Frontal cortex (tissue), 4 donors: ENCODE results near the gene ORM1. TPM values are rescaled to one million over a fixed set of nuclear protein-coding genes. Genes with fewer than 3 reads are reported as not detected.
"Not testable (repeated sequence)": the region's sequence is repeated elsewhere in the genome, so short reads cannot be mapped to it uniquely, and the experiment has no call there.

Experiments used
- DNase-seq, 2 donors: peaks; one replicate each; pipeline ENCODE4 v3.0.0; 2012; ENCODE audit warnings: low spot score in 2 of 2
- FAIRE-seq: peaks from 2 replicates; lab custom pipeline; 2012; peaks lifted over from hg19 to GRCh38; lab: Jason Lieb, UNC
- total RNA-seq: library from RNA; depleted of rRNA; stranded (reverse); fragments of >200 nt; gene quantifications from one replicate; pipeline ENCODE4 v1.2.3, GENCODE V29; 2014
- donor health status: control.
- donor health status: control.
- donor health status: control.

ORM1 gene
- total RNA-seq, 1 donor from 2014 or later: 0.82 TPM

DNA sequence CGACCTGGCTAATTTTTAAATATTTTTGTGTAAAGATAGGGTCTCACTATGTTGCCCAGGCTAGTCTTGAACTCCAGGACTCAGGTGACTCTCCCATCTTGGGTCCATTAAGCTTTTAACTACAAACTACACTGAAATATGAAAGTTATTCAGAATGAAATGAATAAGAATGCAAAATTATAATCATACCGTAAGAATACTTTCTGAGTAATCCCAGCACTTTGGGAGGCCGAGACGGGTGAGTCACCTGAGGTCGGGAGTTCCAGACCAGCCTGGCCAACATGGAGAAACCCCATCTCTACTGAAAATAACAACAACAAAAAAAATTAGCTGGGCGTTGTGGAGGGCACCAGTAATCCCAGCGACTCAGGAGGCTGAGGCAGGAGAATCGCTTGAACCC lies 1.1 kb upstream of the ORM1 start:
- FAIRE-seq (no peak), DNase-seq (no peak)

DNA sequence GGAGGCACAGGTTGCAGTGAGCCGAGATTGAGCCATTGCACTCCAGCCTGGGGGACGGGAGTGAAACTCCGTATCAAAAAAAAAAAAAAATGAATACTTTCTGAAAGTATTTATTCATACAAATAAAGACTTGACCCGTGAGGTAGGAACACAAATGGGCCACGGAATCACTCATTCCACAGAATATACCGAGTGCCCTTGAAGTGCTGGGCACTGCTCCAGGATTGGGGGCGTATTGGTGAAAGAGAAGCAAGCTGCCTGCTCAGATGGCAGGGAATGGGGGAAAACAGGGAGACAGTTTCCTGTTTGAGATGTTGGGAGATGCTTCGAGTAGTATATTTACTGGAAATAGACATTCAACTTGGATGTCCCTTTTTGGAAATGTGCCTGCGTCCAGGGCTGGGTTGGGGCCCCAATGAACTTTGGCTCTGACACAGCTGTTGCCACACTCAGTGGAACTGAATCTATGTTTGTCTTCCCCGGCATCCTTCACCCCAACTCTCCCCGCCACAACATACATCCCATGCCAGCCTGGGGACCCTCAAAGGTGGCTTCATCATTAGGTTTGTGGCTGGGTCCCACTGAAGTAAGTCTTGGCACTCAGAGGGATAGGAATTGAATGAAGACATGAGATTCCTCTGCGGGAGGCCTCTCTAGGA lies 609 bp upstream of the ORM1 start:
- not testable (repeated sequence) for DNase-seq, FAIRE-seq

DNA sequence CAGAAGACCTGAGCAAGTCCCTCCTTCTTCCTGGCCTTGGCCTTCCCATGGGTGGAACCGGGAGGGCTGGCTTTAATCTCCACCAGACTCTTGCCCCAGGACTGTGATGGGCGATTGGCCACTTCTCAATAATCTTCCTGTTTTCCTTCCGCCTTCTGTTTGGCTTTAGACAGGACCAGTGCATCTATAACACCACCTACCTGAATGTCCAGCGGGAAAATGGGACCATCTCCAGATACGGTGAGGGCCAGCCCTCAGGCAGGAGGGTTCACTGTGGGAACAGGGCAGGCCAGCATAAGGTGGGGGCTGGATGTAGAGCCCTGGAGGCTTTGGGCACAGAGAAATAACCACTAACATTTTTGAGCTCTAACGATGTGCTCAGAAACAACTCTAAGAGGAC lies 951 bp downstream of the ORM1 start:
- DNase-seq, FAIRE-seq: not testable (repeated sequence)

DNA sequence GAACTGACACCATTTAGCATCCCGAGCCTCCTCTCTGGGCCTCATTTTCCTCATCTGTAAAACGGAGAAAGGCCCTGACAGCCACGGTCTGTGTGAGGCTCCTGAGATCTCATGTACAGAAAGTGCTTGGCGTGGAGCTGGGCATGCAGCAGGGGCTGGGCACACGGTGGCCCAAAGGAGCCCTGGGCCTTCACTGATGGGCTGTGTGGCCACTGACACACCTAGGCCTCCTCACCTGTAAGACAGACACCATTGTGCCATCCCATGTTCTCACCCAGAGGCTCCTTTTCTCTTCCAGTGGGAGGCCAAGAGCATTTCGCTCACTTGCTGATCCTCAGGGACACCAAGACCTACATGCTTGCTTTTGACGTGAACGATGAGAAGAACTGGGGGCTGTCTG lies 1.6 kb downstream of the ORM1 start:
- no peak for FAIRE-seq
- no peak for DNase-seq

DNA sequence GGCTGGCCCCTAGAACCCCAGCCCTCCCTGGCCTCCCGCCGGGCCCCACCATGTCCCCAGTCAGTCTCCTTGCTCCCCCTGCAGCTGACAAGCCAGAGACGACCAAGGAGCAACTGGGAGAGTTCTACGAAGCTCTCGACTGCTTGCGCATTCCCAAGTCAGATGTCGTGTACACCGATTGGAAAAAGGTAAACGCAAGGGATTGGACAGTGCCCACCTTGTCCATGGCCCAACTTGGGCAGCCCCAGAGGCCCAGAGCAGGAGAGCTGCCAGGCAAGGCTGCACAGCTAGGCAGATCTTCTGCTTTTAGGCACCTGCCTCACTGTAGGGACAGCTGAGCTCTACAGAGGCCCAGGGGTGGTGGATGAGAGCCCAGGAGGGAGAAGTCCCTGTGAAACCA lies 2.1 kb downstream of the ORM1 start:
- not testable (repeated sequence) for DNase-seq, FAIRE-seq

DNA sequence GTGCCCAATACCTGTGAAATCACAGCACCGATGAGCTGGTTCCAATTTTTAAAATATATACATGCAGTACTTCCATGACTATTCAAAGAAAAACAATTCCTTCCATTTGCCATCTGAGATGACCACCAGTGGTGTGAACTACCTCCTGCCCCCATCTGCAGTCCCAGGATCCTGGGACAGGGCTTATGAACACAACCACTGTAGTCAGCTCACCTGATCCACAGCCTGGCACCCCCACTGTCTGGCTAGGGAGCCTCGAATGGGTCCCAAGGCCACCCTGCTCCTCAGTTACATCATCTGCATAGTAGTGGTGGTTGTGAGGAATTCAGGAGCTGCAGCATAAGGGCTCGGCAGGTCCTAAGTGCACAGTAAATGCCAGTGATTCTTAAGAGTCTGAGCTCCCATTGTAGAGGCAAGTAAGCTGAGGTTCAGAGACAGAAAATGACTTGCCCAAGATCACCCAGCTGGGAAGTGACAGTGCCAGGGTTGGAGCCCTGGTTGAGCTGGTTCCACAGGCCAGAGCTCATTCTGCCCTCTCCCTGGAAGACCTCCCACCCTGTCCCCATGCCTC lies 2.9 kb downstream of the ORM1 start:
- not testable (repeated sequence) for DNase-seq, FAIRE-seq

DNA sequence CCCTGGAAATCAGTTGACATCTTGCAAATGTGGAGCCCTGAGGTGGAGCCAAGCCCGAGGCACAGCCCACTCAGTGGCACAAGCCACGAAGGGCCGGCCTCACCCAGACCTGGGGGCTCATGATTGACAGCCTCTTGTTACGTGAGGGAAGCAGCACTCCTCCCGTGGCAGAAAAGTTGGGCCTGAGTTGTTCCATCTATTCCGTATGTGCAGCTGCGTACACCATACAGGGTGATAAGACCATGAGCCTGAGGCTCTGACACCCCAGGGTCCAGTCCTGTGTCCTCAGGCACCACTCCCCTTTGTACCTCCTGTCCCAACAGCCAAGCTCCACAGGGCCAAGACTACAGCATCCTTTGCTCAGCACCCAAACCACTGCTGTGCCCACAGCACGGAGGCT lies 4.9 kb downstream of the ORM1 start:
- no peak for DNase-seq
- FAIRE-seq: no peak

DNA sequence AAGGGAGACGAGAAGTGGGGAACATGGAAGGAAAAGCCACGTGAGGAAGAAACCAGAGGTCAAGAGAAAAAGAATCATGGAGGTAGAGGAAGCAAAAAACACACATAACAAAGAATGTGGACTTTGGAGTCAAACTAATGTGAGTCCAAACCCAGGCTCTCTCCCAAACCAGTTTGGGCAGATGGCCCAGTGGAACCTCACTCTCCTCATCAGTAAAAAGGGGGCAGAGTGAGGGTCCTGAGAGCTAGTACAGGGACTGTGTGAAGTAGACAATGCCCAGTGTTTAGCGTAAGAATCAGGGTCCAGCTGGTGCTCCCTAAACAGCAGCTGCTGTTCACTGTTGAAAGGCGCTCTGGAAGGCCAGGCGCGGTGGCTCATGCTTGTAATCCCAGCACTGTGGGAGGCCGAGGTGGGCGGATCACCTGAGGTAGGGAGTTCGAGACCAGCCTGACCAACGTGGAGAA lies 5.5 kb downstream of the ORM1 start:
- not testable (repeated sequence) for DNase-seq, FAIRE-seq

DNA sequence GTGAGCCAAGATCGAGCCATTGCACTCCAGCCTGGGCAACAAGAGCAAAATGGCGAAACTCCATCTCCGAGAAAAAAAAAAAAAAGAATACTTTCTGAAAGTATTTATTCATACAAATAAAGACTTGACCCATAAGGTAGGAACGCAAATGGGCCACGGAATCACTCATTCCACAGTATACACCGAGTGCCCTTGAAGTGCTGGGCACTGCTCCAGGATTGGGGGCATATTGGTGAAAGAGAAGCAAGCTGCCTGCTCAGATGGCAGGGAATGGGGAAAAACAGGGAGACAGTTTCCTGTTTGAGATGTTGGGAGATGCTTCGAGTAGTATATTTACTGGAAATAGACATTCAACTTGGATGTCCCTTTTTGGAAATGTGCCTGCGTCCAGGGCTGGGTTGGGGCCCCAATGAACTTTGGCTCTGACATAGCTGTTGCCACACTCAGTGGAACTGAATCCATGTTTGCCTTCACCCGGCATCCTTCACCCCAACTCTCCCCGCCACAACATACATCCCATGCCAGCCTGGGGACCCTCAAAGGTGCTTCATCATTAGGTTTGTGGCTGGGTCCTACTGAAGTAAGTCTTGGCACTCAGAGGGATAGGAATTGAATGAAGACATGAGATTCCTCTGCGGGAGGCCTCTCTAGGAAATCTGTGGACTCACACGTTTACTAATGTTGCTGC lies 6.2 kb downstream of the ORM1 start:
- not testable (repeated sequence) for FAIRE-seq, DNase-seq

DNA sequence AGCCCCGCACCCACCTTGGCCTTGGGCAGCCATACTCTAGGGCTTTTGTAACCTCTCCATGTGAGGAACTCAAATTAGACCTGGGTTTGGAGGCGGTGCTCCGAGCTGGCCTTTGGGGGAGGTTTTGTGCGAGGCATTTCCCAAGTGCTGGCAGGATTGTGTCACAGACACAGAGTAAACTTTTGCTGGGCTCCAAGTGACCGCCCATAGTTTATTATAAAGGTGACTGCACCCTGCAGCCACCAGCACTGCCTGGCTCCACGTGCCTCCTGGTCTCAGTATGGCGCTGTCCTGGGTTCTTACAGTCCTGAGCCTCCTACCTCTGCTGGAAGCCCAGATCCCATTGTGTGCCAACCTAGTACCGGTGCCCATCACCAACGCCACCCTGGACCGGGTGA lies 6.7 kb downstream of the ORM1 start, which contains the start of gene ORM2:
Gene ORM2, plus strand, starts transcription at position 245 of the 398 bp plus-strand sequence. Its CDS starts 36 bp downstream, at position 281.
- FAIRE-seq, DNase-seq: not testable (repeated sequence)

DNA sequence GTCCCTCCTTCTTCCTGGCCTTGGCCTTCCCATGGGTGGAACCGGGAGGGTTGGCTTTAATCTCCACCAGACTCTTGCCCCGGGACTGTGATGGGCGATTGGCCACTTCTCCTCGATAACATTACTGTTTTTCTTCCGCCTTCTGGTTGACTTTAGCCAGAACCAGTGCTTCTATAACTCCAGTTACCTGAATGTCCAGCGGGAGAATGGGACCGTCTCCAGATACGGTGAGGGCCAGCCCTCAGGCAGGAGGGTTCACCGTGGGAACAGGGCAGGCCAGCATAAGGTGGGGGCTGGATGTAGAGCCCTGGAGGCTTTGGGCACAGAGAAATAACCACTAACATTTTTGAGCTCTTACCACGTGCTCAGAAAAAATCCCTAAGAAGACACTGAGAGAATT lies 7.7 kb downstream of the ORM1 start:
- FAIRE-seq (no peak), DNase-seq (no peak)

DNA sequence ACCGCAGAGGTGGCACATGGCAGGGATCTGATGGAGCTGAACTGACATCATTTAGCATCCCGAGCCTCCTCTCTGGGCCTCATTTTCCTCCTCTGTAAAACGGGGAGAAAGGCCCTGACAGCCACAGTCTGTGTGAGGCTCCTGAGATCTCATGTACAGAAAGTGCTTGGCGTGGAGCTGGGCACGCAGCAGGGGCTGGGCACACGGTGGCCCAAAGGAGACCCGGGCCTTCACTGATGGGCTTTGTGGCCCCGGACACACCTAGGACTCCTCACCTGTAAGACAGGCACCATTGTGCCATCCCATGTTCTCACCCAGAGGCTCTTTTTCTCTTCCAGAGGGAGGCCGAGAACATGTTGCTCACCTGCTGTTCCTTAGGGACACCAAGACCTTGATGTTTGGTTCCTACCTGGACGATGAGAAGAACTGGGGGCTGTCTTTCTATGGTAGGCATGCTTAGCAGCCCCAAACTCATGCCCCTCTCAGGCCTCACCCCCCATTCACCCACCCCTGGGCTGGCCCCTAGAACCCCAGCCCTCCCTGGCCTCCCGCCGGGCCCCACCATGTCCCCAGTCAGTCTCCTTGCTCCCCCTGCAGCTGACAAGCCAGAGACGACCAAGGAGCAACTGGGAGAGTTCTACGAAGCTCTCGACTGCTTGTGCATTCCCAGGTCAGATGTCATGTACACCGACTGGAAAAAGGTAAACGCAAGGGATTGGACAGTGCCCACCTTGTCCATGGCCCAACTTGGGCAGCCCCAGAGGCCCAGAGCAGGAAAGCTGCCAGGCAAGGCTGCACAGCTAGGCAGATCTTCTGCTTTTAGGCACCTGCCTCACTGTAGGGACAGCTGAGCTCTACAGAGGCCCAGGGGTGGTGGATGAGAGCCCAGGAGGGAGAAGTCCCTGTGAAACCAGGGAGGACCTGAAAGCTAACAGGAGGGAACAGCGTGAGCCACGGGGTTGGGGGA lies 8.6 kb downstream of the ORM1 start:
- DNase-seq, FAIRE-seq: not testable (repeated sequence)

DNA sequence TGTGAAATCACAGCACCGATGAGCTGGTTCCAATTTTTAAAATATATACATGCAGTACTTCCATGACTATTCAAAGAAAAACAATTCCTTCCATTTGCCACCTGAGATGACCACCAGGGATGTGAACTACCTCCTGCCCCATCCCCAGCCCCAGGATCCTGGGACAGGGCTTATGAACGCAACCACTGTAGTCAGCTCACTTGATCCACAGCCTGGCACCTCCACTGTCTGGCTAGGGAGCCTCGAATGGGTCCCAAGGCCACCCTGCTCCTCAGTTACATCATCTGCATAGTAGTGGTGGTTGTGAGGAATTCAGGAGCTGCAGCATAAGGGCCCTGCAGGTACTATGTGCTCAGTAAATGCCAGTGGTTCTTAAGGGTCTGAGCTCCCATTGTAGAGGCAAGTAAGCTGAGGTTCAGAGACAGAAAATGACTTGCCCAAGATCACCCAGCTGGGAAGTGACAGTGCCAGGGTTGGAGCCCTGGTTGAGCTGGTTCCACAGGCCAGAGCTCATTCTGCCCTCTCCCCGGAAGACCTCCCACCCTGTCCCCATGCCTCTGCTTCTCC lies 9.7 kb downstream of the ORM1 start:
- not testable (repeated sequence) for DNase-seq, FAIRE-seq

DNA sequence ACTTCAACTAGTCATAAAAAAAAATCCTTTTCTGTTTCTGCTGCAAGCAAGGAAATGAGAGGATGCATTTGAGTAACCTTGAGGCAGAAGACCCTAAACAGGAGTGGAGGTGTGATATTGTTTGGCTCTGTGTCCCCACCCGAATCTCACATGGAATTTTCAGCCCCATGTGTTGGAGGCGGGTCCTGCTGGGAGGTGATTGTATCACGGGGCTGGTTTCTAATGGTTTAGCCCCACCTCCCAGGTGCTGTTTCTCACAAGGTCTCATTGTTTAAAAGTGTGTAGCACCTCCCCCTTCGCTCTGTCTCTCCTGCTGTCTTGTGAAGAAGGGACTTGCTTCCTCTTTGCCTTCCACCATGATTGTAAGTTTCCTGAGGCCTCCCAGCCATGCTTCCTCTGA lies 10.8 kb downstream of the ORM1 start:
- not testable (repeated sequence) for FAIRE-seq, DNase-seq

DNA sequence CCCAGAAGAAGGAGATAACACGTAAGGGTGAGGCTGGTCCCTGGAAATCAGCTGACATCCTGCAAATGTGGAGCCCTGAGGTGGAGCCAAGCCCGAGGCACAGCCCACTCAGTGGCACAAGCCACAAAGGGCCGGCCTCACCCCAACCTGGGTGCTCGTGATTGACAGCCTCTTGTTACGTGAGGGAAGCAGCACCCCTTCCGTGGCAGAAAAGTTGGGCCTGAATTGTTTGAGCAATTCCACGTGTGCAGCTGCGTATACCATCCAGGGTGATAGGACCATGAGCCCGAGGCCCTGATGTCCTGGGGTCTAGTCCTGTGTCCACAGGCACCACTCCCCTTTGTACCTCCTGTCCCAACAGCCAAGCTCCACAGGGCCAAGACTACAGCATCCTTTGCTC lies 11.6 kb downstream of the ORM1 start:
- DNase-seq (no peak), FAIRE-seq (no peak)

DNA sequence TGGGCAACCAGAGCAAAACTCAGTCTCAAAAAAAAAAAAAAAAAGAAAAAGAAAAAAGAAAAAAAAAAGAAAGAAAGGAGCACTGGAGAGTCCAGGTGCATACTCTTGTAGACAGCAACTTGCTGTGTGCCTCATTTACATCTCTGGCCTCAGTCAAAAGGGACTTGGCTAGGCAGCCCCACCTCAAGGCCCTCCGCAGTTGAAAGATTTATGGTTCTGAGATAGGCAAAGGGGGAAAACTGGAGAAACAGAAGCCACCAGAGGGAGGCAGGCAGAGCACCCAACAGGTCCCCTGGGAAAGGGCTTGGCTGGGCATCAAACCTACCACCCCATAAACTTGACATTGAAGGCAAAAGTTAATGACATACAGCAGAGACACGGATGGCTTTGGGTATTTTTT lies 12.8 kb downstream of the ORM1 start:
- FAIRE-seq (no peak), DNase-seq (no peak)

DNA sequence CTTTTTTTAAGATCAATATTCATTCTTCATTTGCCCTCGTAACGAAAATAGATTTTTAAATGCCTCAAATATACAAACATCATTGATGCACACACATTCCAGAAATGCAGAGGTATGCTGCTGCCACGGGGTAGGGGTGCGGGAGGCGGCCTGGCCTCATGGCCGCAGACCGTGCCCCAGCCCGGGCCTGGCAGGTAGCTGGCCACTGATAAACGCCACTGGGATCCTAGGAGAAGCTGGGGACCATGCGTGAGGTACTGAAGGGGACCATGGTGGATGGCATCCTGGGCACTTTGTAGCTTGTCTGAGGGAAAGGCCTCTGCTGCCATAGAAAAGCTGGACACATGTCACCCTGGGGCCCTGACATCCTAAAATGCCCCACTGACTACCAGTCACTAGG lies 13.3 kb downstream of the ORM1 start:
- FAIRE-seq (no peak), DNase-seq (no peak)

DNA sequence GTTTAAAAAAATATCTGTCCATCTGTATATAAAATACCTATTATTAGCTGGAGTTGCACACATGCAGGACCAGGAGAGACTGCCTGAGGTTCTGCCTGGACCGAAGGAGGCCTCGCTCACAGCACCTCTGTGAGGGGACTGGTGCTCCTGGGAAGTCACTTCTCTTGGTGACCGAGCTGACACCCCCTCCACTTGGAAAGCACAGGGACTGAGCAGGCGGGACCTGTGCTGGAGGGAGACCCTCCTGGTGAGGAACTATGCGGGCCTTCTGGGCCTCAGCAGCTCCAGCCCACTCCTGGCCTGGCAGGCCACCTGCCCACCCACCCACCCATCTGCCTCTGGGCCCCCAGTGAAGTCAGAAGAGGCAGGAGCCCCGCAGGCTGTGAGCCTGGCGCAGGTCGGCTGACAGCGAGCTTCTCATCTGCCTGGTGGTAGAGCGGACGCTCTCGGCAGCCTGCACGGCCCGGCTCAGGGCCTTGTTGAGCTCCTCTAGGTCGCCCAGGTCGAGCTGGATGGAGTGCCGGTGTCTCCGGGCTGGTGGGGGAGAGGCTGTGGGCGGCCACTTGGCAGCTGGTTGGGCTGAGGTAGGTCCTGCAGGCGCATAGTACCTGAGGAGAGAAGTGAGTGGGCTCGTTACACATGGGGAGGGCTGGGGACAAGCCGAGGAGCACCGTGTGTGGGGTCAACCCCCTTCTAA lies 13.9 kb downstream of the ORM1 start:
- FAIRE-seq: no peak
- DNase-seq: no peak

DNA sequence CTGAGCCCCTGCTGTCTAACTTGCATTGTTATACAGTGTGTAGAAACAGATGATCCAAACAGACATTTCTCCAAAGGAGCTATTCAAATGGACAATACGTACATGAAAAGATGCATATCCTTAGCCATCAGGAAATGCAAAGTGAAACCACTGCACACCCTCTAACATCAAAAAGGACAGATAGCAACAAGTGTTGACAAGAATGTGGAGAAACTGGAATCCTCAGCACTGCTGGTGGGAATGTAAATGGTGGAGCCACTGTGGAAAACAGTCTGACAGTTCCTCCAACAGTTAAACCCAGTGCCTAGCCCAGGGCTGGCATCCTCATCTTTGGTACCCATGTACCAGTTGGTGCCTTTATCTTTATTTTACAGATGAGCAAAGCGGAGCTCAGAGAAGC lies 15.3 kb downstream of the ORM1 start:
- no peak for FAIRE-seq
- no peak for DNase-seq
